ENCODE results near the gene TMLHE.
"Not testable (repeated sequence)": the region's sequence is repeated elsewhere in the genome, so short reads cannot be mapped to it uniquely, and the experiment has no call there.

TMLHE gene

GRCh38 chrX:155632431-155633100 lies 19.8 kb upstream of the TMLHE start:
- H3K4me3 ChIP-seq (ENCODE audit: low read length): no peak overlapping the region
- DNase-seq (ENCODE audit: low read depth): no peak
- no peak for TF ChIP-seq CTCF (IDR thresholded peaks at IDR 0.05; ENCODE audit: insufficient read depth, low read depth, low read length, missing control alignments)

GRCh38 chrX:155620110-155620509 lies 7.4 kb upstream of the TMLHE start:
- DNase-seq (ENCODE audit: low read depth); H3K4me3 ChIP-seq (ENCODE audit: low read length): not testable (repeated sequence)

GRCh38 chrX:155615938-155616337 lies 3.2 kb upstream of the TMLHE start:
- DNase-seq (ENCODE audit: low read depth): no peak
- no peak for TF ChIP-seq CTCF (IDR thresholded peaks at IDR 0.05; ENCODE audit: insufficient read depth, low read depth, low read length, missing control alignments)
- H3K4me3 ChIP-seq (ENCODE audit: low read length): no peak overlapping the region

GRCh38 chrX:155613927-155614559 lies 1.3 kb upstream of the TMLHE start:
- DNase-seq (ENCODE audit: low read depth): no peak
- TF ChIP-seq CTCF (IDR thresholded peaks at IDR 0.05; ENCODE audit: insufficient read depth, low read depth, low read length, missing control alignments): no peak

GRCh38 chrX:155611302-155611701 lies 1.4 kb downstream of the TMLHE start:
- no peak overlapping the region for H3K4me3 ChIP-seq (ENCODE audit: low read length)
- no peak for DNase-seq (ENCODE audit: low read depth)
- no peak for TF ChIP-seq CTCF (IDR thresholded peaks at IDR 0.05; ENCODE audit: insufficient read depth, low read depth, low read length, missing control alignments)

More at GRCh38 chrX:155613927-155614559, 1.3 kb upstream of the TMLHE start:
- no peak overlapping the region for H3K4me3 ChIP-seq (ENCODE audit: low read length)

- no peak for DNase-seq (ENCODE audit: low read depth)
- no peak overlapping the region for H3K4me3 ChIP-seq (ENCODE audit: low read length)
- no peak for TF ChIP-seq CTCF (IDR thresholded peaks at IDR 0.05; ENCODE audit: insufficient read depth, low read depth, low read length, missing control alignments)
Observed at GRCh38 chrX:155592981-155593380, 19.8 kb downstream of the TMLHE start.

- no peak for DNase-seq (ENCODE audit: low read depth)
- no peak for TF ChIP-seq CTCF (IDR thresholded peaks at IDR 0.05; ENCODE audit: insufficient read depth, low read depth, low read length, missing control alignments)
- H3K4me3 ChIP-seq (ENCODE audit: low read length): no peak overlapping the region
Observed at GRCh38 chrX:155592331-155592730, 20.4 kb downstream of the TMLHE start.

Measured in epithelial cell of esophagus (primary cell).